Measurements from ENCODE around the gene INHBE.
"Not testable (repeated sequence)": the region's sequence is repeated elsewhere in the genome, so short reads cannot be mapped to it uniquely, and the experiment has no call there.

Gene INHBE

GRCh38 chr12:57441393-57441792 lies 13.7 kb upstream of the INHBE start:
- DNase-seq (ENCODE audit: low read depth, low spot score): not testable (repeated sequence)

- DNase-seq (ENCODE audit: low read depth, low spot score): no peak
Observed at GRCh38 chr12:57441846-57442427, 13.2 kb upstream of the INHBE start.

- not testable (repeated sequence) for DNase-seq (ENCODE audit: low read depth, low spot score)
Observed at GRCh38 chr12:57444337-57444736, 10.8 kb upstream of the INHBE start.

GRCh38 chr12:57444744-57445143 lies 10.4 kb upstream of the INHBE start:
- no peak for DNase-seq (ENCODE audit: low read depth, low spot score)

GRCh38 chr12:57446292-57446960 lies 8.7 kb upstream of the INHBE start:
- DNase-seq (ENCODE audit: low read depth, low spot score): no peak

- DNase-seq (ENCODE audit: low read depth, low spot score): no peak
Observed at GRCh38 chr12:57448669-57449068, 6.4 kb upstream of the INHBE start.

GRCh38 chr12:57449375-57449774 lies 5.7 kb upstream of the INHBE start:
- no peak for DNase-seq (ENCODE audit: low read depth, low spot score)

GRCh38 chr12:57450057-57450456 lies 5.0 kb upstream of the INHBE start:
- no peak for DNase-seq (ENCODE audit: low read depth, low spot score)

GRCh38 chr12:57451233-57451778 lies 3.8 kb upstream of the INHBE start:
- DNase-seq (ENCODE audit: low read depth, low spot score): no peak

- DNase-seq (ENCODE audit: low read depth, low spot score): no peak
Observed at GRCh38 chr12:57452181-57452936, 2.7 kb upstream of the INHBE start.

- no peak for DNase-seq (ENCODE audit: low read depth, low spot score)
Observed at GRCh38 chr12:57452937-57453509, 2.1 kb upstream of the INHBE start.

- no peak for DNase-seq (ENCODE audit: low read depth, low spot score)
Observed at GRCh38 chr12:57454213-57454565, 918 bp upstream of the INHBE start.

GRCh38 chr12:57455374-57456144 lies 452 bp downstream of the INHBE start:
- no peak for DNase-seq (ENCODE audit: low read depth, low spot score)

- no peak for DNase-seq (ENCODE audit: low read depth, low spot score)
Observed at GRCh38 chr12:57456145-57456700, 1.1 kb downstream of the INHBE start.

- no peak for DNase-seq (ENCODE audit: low read depth, low spot score)
Observed at GRCh38 chr12:57456737-57457490, 1.8 kb downstream of the INHBE start.

GRCh38 chr12:57458665-57459054 lies 3.6 kb downstream of the INHBE start:
- no peak for DNase-seq (ENCODE audit: low read depth, low spot score)

- DNase-seq (ENCODE audit: low read depth, low spot score): peak; percentile 92
Observed at GRCh38 chr12:57459055-57459749, 4.1 kb downstream of the INHBE start.

GRCh38 chr12:57459750-57460467 lies 4.8 kb downstream of the INHBE start, which contains the start of gene GLI1:
GLI1 (plus strand) TSS chr12:57459785; CDS start chr12:57463692, 3,907 bp downstream.
- DNase-seq (ENCODE audit: low read depth, low spot score): no peak

GRCh38 chr12:57460468-57460784 lies 5.3 kb downstream of the INHBE start:
- no peak for DNase-seq (ENCODE audit: low read depth, low spot score)

All from activated naive CD8-positive, alpha-beta T cell treated with anti-CD3 and anti-CD28 coated beads, Interleukin-2, amount 50 U/mL, for 16 hours (primary cell).